Neural cell (in vitro differentiated cells): ENCODE measurements around the gene PDE4D. TPM values are rescaled to one million over a fixed set of nuclear protein-coding genes. Genes with fewer than 3 reads are reported as not detected.
A peak's percentile ranks its signal among the peaks of the same experiment; 100 is the strongest.

Source experiments
- H2AFZ ChIP-seq: fragments of 200-600, 300-800 bp; sonication (generic), shearing (Covaris generic); 2 replicates; pipeline ENCODE4 v1.6.0; 2014; ENCODE audit warnings: low read depth, mild to moderate bottlenecking, antibody characterized with exemption, low read length, moderate library complexity
- H3F3A ChIP-seq: fragments of 200-600 bp; shearing (Covaris generic); 2 replicates; pipeline ENCODE4 v1.6.1; 2016; ENCODE audit warnings: mild to moderate bottlenecking, moderate library complexity, mixed read lengths, antibody characterized with exemption, low read length; ENCODE audit not compliant: insufficient read depth, poor library complexity, severe bottlenecking
- H3K27ac ChIP-seq: fragments of 200-600, 300-800 bp; sonication (generic), shearing (Covaris generic); 2 replicates; pipeline ENCODE4 v1.5.1; 2014; ENCODE audit warnings: mild to moderate bottlenecking, low read length, moderate library complexity
- H3K27me3 ChIP-seq: fragments of 300-800, 200-600 bp; sonication (generic), shearing (Covaris generic); 2 replicates; pipeline ENCODE4 v1.6.0; 2014; ENCODE audit warnings: mild to moderate bottlenecking, low read depth, low read length, moderate library complexity; ENCODE audit not compliant: insufficient read depth
- H3K36me3 ChIP-seq: fragments of 300-800, 200-600 bp; sonication (generic), shearing (Covaris generic); 2 replicates; pipeline ENCODE4 v1.5.1; 2014; ENCODE audit warnings: mild to moderate bottlenecking, antibody characterized with exemption, low read length, moderate library complexity; ENCODE audit not compliant: insufficient read depth
- H3K4me2 ChIP-seq: fragments of 300-800, 200-600 bp; sonication (generic), shearing (Covaris generic); 2 replicates; pipeline ENCODE4 v1.6.0; 2014; ENCODE audit warnings: mild to moderate bottlenecking, low read length
- H3K4me3 ChIP-seq: fragments of 300-800, 200-600 bp; sonication (generic), shearing (Covaris generic); 2 replicates; pipeline ENCODE4 v1.5.1; 2014; ENCODE audit warnings: mild to moderate bottlenecking, low read length, moderate library complexity
- H3K79me2 ChIP-seq: fragments of 200-600 bp; shearing (Covaris generic); replicated peaks from 2 replicates; pipeline ENCODE4 v1.6.0; 2014; ENCODE audit warnings: mild to moderate bottlenecking, low read length, moderate library complexity; ENCODE audit not compliant: insufficient read depth
- H3K9ac ChIP-seq: fragments of 300-800, 200-600 bp; sonication (generic), shearing (Covaris generic); 2 replicates; pipeline ENCODE4 v1.6.1; 2016; ENCODE audit warnings: mild to moderate bottlenecking, low read length, mixed read lengths
- H3K9me2 ChIP-seq: fragments of 200-600 bp; shearing (Covaris generic); 2 replicates; pipeline ENCODE4 v1.6.1; 2016; ENCODE audit warnings: mild to moderate bottlenecking, low read length, mixed read lengths; ENCODE audit not compliant: insufficient read depth
- H3K9me3 ChIP-seq: fragments of 200-600, 300-800 bp; sonication (generic), shearing (Covaris generic); 2 replicates; pipeline ENCODE4 v1.6.1; 2016; ENCODE audit warnings: mild to moderate bottlenecking, mixed run types, low read length, moderate library complexity, mixed read lengths
- H4K20me1 ChIP-seq: fragments of 200-600 bp; shearing (Covaris generic); 2 replicates; pipeline ENCODE4 v1.6.1; 2016; ENCODE audit warnings: mild to moderate bottlenecking, mixed run types; ENCODE audit not compliant: insufficient read depth
- CTCF ChIP-seq: fragments of 450-650 bp; IDR thresholded peaks from 2 replicates; pipeline ENCODE4 v1.5.1; 2014; ENCODE audit warnings: antibody characterized with exemption, mild to moderate bottlenecking, moderate library complexity; ENCODE audit not compliant: poor library complexity, severe bottlenecking
- EP300 ChIP-seq: fragments of 450-650 bp; conservative IDR thresholded peaks from 2 replicates; pipeline ENCODE4 v1.6.1; 2014; ENCODE audit warnings: antibody characterized with exemption, mild to moderate bottlenecking, moderate library complexity; ENCODE audit not compliant: poor library complexity, severe bottlenecking
- EZH2 ChIP-seq: fragments of 200-600, 300-800 bp; shearing (Covaris generic), sonication (generic); IDR thresholded peaks from 2 replicates; pipeline ENCODE4 v1.6.1; 2014; ENCODE audit warnings: antibody characterized with exemption, low read length, borderline replicate concordance, mild to moderate bottlenecking; ENCODE audit not compliant: insufficient read depth, poor library complexity, severe bottlenecking
- MXI1 ChIP-seq: fragments of 450-650 bp; conservative IDR thresholded peaks from 2 replicates; pipeline ENCODE4 v1.6.1; 2014; ENCODE audit warnings: antibody characterized with exemption, mild to moderate bottlenecking; ENCODE audit not compliant: poor library complexity, severe bottlenecking
- POLR2AphosphoS5 ChIP-seq: IDR thresholded peaks from 2 replicates; pipeline ENCODE4 v1.6.1; 2012
- RAD21 ChIP-seq: fragments of 450-650 bp; conservative IDR thresholded peaks from 2 replicates; pipeline ENCODE4 v1.6.1; 2014; ENCODE audit warnings: antibody characterized with exemption, mild to moderate bottlenecking, moderate library complexity
- REST ChIP-seq: IDR thresholded peaks from 2 replicates; pipeline ENCODE4 v1.6.1; 2012; ENCODE audit warnings: borderline replicate concordance
- SMC3 ChIP-seq: fragments of 450-650 bp; conservative IDR thresholded peaks from 2 replicates; pipeline ENCODE4 v1.6.1; 2014; ENCODE audit warnings: antibody characterized with exemption, mild to moderate bottlenecking, moderate library complexity; ENCODE audit not compliant: poor library complexity
- TAF1 ChIP-seq: IDR thresholded peaks from 2 replicates; pipeline ENCODE4 v1.6.1; 2012; ENCODE audit warnings: low read depth
- polyA plus RNA-seq: library from polyadenylated mRNA; depleted of rRNA; stranded (reverse); fragments of >200 nt; gene quantifications from 2 replicates; pipeline ENCODE4 v1.2.3, GENCODE V29; 2014

The PDE4D gene
- polyA plus RNA-seq, 1 donor from 2014 or later, result 42.8 TPM

- Histone ChIP-seq H3K36me3 (no peaks in the 10 kb centered on the region), H3K27me3 (no peaks in the 10 kb centered on the region), H3K4me2 (no peak overlapping the region), H3K9me3 (no peaks in the 10 kb centered on the region), H3K79me2 (no peaks in the 10 kb centered on the region), H3K4me3 (no peak overlapping the region), H4K20me1 (no peaks in the 10 kb centered on the region), H3K27ac (no peak overlapping the region), H2AFZ (no peak overlapping the region), H3F3A (no peaks in the 10 kb centered on the region), H3K9me2 (no peaks in the 10 kb centered on the region), H3K9ac (no peak overlapping the region)
- TF ChIP-seq CTCF, result no peak
- no peak for TF ChIP-seq EZH2
- TF ChIP-seq MXI1, result no peak
- TF ChIP-seq SMC3, result no peak
- no peak for TF ChIP-seq EP300
- no peak for TF ChIP-seq REST
- no peak for TF ChIP-seq POLR2AphosphoS5
These were observed 284.8 kb downstream of the PDE4D start for GRCh38 chr5:59608745-59609144.

GRCh38 chr5:59607138-59607765 lies 286.3 kb downstream of the PDE4D start:
- no peak for TF ChIP-seq TAF1
- no peak for TF ChIP-seq RAD21
- peak; percentile 23 for TF ChIP-seq MXI1
- peak; percentile 52 for TF ChIP-seq POLR2AphosphoS5
- peak; percentile 14 for TF ChIP-seq REST
- TF ChIP-seq EP300, result peak; percentile 34
- Histone ChIP-seq H4K20me1 (no peaks in the 10 kb centered on the region), H3K79me2 (no peaks in the 10 kb centered on the region), H2AFZ (peak overlapping the region; percentile 41), H3K36me3 (no peaks in the 10 kb centered on the region), H3K4me3 (peak overlapping the region; percentile 52), H3K27me3 (no peaks in the 10 kb centered on the region), H3K9me2 (no peaks in the 10 kb centered on the region), H3K27ac (peak overlapping the region; percentile 77), H3F3A (no peaks in the 10 kb centered on the region), H3K4me2 (peak overlapping the region; percentile 65), H3K9me3 (no peaks in the 10 kb centered on the region), H3K9ac (peak overlapping the region; percentile 42)
